D721Med (cell line): ENCODE results near the gene RAI14.

ENCODE experiments used
- DNase-seq: peaks from one replicate; pipeline ENCODE4 v3.0.0; 2011; ENCODE audit warnings: low spot score; ENCODE audit not compliant: insufficient read length
- FAIRE-seq: peaks from 2 replicates; lab custom pipeline; 2011; peaks lifted over from hg19 to GRCh38; lab: Jason Lieb, UNC
- TF ChIP-seq, protein P1 (sequence below): IDR thresholded peaks from 2 replicates; pipeline ENCODE4 v1.5.1; 2012; ENCODE audit warnings: mild to moderate bottlenecking, control low read depth; ENCODE audit not compliant: insufficient read depth; ENCODE audit errors: missing control alignments

The RAI14 gene

DNA sequence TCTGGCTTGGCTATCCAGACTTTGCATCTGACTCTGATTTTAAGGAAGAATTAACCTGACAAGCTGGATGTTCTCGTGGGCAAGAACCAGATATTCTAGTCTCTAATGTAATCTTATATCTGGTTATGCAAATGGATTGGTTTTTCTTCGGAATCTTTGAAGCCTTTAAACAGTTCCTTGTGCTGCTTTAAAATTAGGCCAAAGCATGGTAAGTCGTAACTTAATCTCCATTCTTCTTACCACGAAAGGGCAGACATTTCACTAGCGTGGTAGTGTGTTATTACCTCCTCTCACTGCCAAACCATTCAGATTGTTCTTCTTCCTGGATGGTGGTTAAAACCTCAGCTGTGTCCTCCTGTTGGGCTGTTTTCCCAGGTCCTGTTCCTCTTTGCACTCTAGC is 148.8 kb downstream of the RAI14 start:
- TF ChIP-seq, protein P1, sequence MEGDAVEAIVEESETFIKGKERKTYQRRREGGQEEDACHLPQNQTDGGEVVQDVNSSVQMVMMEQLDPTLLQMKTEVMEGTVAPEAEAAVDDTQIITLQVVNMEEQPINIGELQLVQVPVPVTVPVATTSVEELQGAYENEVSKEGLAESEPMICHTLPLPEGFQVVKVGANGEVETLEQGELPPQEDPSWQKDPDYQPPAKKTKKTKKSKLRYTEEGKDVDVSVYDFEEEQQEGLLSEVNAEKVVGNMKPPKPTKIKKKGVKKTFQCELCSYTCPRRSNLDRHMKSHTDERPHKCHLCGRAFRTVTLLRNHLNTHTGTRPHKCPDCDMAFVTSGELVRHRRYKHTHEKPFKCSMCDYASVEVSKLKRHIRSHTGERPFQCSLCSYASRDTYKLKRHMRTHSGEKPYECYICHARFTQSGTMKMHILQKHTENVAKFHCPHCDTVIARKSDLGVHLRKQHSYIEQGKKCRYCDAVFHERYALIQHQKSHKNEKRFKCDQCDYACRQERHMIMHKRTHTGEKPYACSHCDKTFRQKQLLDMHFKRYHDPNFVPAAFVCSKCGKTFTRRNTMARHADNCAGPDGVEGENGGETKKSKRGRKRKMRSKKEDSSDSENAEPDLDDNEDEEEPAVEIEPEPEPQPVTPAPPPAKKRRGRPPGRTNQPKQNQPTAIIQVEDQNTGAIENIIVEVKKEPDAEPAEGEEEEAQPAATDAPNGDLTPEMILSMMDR: no peak
- no peak for FAIRE-seq
- DNase-seq: no peak

DNA sequence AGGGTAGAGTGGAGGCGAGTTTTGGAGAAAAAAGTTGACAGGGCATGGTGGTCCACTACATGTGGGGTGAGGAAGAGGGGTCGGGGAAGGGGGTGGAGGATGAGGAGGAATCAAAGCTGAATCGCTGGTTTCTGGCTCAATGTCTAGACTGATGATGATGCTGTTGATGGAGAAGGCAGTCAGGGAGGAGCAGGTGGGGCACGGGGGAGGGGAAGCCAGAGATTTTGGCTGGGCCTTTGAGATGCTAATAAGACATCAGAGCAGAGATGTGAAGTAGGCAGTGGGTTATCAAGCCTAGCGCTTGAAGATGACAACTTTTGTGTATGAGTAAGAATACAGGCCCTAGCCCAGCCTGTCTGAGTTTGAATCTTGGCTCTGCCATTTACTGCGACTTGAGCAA is 150.4 kb downstream of the RAI14 start:
- DNase-seq (no peak), FAIRE-seq (no peak)
- TF ChIP-seq, protein P1: no peak

DNA sequence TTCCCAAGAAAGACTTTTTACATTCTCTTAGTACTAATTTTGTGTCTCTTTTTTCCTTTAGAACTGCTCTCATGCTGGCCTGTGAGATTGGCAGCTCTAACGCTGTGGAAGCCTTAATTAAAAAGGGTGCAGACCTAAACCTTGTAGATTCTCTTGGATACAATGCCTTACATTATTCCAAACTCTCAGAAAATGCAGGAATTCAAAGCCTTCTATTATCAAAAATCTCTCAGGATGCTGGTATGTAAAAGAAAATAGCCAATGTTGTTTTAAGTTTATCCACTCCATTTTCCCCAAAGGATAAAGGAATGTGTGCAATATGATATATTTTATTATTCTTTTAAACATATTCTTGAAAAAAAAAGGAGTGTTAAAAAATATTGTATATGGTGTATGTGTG is 155.6 kb downstream of the RAI14 start:
- TF ChIP-seq, protein P1: no peak
- FAIRE-seq: no peak
- DNase-seq: no peak

DNA sequence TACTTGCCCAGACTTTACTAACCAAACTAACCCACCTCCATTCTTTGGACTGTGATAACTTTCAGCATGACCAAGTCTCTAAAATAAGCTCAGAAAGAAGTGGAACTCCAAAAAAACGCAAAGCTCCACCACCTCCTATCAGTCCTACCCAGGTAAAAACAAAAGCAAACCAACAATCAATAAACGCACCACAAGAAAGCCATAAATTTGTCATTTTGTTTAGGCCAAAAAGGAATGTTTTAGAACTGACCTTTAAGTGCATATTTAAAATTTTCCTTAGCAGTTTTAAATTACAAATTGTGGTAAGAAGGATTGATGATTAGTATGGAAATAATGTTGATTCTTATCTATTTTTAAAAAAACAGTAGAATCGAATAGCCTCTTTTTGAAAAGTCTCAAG is 157.4 kb downstream of the RAI14 start:
- DNase-seq (no peak), FAIRE-seq (no peak)
- TF ChIP-seq, protein P1: no peak

DNA sequence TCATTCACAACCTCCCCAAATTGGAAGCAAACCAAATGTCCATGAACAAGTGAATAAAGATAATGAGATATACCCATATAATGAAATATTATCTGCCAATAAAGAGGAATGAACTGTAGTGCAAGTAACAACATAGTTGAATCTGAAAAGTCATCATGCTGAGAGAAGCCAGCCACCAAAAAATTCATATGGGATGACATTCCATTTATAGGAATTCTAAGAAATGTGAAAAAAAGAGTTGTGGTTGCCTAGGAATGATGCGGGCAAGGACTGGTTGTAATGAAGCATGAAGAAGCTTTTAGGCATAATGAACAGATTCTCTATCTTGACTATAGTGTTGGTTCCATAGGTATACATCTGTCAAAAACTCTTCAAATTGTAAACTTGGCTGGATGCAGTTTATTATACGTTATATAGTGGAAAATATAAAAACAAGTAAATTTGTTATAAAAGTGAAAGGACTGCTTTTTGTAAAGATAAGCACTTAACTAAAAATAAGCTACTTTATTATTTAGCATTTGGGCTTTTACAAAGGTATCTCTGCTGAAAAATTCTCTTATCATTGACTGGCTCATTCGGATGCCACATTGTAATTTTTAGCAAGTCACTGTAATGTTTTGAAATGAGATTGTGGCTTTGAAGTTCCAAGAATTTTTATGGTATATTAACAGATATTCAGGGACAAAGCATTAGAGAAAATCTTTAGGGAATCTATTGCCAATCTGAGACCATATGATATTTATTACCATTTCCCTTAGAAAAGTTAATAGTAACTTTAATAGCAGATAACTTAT is 161.6 kb downstream of the RAI14 start:
- TF ChIP-seq, protein P1: no peak
- FAIRE-seq (no peak), DNase-seq (no peak)

DNA sequence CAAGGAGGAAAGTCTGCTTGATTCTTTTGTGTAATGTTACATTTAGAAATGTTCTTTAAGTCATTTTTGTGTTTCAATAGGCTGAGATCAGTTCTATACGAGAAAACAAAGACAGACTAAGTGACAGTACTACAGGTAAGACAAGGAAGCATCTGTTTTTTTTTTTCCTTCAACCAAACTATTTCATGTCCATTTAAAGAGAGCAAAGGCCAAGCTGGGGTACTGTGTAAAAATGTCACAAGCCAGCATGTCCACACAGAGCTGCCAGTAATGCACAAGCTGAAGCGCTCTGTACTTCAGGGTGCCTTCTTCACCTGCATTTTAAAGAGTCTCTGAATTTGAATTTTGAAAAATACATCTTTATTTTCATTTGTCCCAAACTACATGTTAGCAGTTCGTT is 162.6 kb downstream of the RAI14 start:
- TF ChIP-seq, protein P1: no peak
- FAIRE-seq (no peak), DNase-seq (no peak)

DNA sequence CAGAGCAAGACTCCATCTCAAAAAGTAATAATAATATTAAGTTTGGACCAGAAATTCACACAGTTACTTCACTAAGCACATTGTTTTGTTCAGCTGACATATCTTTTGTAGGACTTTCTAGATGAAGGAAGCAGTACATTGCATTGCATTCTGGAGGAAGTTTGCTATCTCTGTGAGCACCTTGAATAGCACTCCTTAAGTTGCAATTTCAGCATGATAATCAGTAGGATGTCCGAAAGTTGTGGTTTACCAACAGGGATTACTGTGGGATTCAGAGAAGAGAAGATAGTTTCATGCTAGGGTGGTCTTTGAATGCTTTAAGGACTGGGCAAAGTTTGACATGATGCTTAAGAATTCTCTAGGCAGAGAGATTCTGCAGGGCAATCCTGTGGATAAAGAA is 164.5 kb downstream of the RAI14 start:
- TF ChIP-seq, protein P1: no peak
- no peak for FAIRE-seq
- DNase-seq: no peak
